Measurements from ENCODE around the gene LITAF. TPM values are rescaled to one million over a fixed set of nuclear protein-coding genes. Genes with fewer than 3 reads are reported as not detected.

Gene LITAF
- total RNA-seq, result 100 to 1,000 TPM; 112 to 191 TPM

GRCh38 chr16:11586856-11587642 lies at the start of gene LITAF:
Gene LITAF, minus strand, starts transcription at chr16:11586919. Its CDS starts 30,189 bp downstream, at chr16:11556730.
- no peaks in the 10 kb centered on the region for H3K9me3 Mint-ChIP-seq
- peak; percentile 86 to 87 for ATAC-seq
- no peaks in the 10 kb centered on the region for H3K36me3 Mint-ChIP-seq
- H3K4me3 Mint-ChIP-seq, result peak within 1 kb of the TSS; percentile 96
- DNase-seq (ENCODE audit: low spot score), result peak; percentile 79
- peak within 1 kb of the TSS; percentile 89 to 97 for H3K27ac Mint-ChIP-seq
- H3K4me1 Mint-ChIP-seq (ENCODE audit: low read depth in 2 of 2), result peaks cover 32 to 42% of the 10 kb centered on the region in 2 donors
- H3K27me3 Mint-ChIP-seq, result no peaks in the 10 kb centered on the region

GRCh38 chr16:11636172-11636721 lies 49.5 kb upstream of the LITAF start:
- Mint-ChIP-seq H3K4me3 (no peak overlapping the region), H3K9me3 (no peaks in the 10 kb centered on the region), H3K4me1 (ENCODE audit: low read depth in 2 of 2) (peaks cover 26 to 31% of the 10 kb centered on the region in 2 donors), H3K27ac (no peak overlapping the region), H3K36me3 (no peaks in the 10 kb centered on the region), H3K27me3 (no peaks in the 10 kb centered on the region)
- DNase-seq (ENCODE audit: low spot score), result no peak
- ATAC-seq, result no peak

- no peak overlapping the region for H3K27ac Mint-ChIP-seq
- ATAC-seq, result no peak
- H3K36me3 Mint-ChIP-seq, result no peaks in the 10 kb centered on the region
- H3K27me3 Mint-ChIP-seq, result no peaks in the 10 kb centered on the region
- DNase-seq (ENCODE audit: low spot score), result no peak
- H3K4me3 Mint-ChIP-seq, result no peak overlapping the region
- peaks cover 20 to 25% of the 10 kb centered on the region in 2 donors for H3K4me1 Mint-ChIP-seq (ENCODE audit: low read depth in 2 of 2)
- H3K9me3 Mint-ChIP-seq, result no peaks in the 10 kb centered on the region
Measured at GRCh38 chr16:11635679-11636171, 49.0 kb upstream of the LITAF start.

DNA sequence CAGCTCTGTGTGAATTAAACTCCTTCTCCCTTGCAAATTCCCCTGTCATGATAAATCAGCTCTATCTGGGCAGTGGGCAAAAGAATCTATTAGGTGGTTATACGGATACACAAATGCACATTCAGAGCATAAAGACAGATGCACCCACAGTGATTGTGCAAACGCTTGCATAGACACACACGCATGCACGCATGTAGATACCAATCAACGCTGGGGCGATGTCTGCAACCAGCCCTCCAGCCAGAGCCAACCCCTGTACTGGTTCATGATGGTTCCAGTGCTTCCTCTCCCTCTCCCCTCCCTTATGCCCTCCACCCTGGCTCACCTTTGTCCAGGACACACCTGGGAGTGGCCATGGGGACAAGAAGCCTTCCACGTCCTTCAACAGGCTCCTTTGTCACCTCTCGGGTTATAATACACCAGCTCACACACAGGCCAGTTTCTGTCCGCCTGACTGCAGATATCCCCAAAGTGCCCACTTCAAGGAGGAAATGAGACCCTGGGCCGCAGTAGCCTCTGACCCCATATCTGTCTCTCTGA lies 48.5 kb upstream of the LITAF start:
- Mint-ChIP-seq H3K27me3 (no peaks in the 10 kb centered on the region), H3K27ac (no peak overlapping the region)

GRCh38 chr16:11634312-11634711 lies 47.6 kb upstream of the LITAF start:
- Mint-ChIP-seq H3K4me3 (no peak overlapping the region), H3K36me3 (no peaks in the 10 kb centered on the region), H3K27ac (no peak overlapping the region), H3K9me3 (no peaks in the 10 kb centered on the region), H3K4me1 (ENCODE audit: low read depth in 2 of 2) (peaks cover 11 to 18% of the 10 kb centered on the region in 2 donors), H3K27me3 (no peaks in the 10 kb centered on the region)
- DNase-seq (ENCODE audit: low spot score) (no peak), ATAC-seq (no peak)

More for the DNA sequence above, 48.5 kb upstream of the LITAF start:
- Mint-ChIP-seq H3K4me3 (no peak overlapping the region), H3K4me1 (ENCODE audit: low read depth in 2 of 2) (peaks cover 15 to 20% of the 10 kb centered on the region in 2 donors), H3K36me3 (no peaks in the 10 kb centered on the region), H3K9me3 (no peaks in the 10 kb centered on the region)
- DNase-seq (ENCODE audit: low spot score) (no peak), ATAC-seq (peak in 1 of 2 donors; percentile 37)

- Mint-ChIP-seq H3K27ac (no peak overlapping the region), H3K9me3 (no peaks in the 10 kb centered on the region), H3K4me3 (no peak overlapping the region), H3K36me3 (no peaks in the 10 kb centered on the region), H3K4me1 (ENCODE audit: low read depth in 2 of 2) (peaks cover 12 to 16% of the 10 kb centered on the region in 2 donors), H3K27me3 (no peaks in the 10 kb centered on the region)
- ATAC-seq (no peak), DNase-seq (ENCODE audit: low spot score) (no peak)
Measured at GRCh38 chr16:11633113-11633512, 46.4 kb upstream of the LITAF start.

DNA sequence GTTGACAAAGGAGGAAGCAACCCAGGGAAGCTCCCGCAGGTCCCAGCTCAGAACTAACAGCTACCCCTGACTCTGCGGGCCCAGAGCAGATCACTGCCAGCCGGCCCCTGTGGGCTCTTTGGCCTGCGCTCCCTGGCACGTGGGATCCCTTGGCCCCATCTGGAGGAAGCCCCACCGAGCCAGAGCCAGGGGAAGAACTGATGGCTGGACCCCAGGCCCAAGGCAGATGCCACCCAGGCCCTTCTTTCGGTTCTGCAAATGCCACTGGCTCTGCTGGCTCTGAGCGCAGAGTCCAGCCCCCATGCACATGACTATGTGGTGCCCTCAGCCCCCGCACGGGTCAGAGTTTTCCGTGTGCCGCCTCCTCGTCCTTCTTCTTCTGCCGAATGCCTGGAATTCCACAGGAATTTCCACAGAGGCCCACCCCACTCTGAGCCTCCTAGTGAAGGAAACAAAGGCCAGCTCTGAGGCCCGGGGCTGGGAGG lies 45.8 kb upstream of the LITAF start:
- Mint-ChIP-seq H3K4me3 (no peak overlapping the region), H3K27me3 (no peaks in the 10 kb centered on the region), H3K9me3 (no peaks in the 10 kb centered on the region), H3K36me3 (no peaks in the 10 kb centered on the region), H3K4me1 (ENCODE audit: low read depth in 2 of 2) (peaks cover 13 to 16% of the 10 kb centered on the region in 2 donors), H3K27ac (no peak overlapping the region)
- ATAC-seq (no peak), DNase-seq (ENCODE audit: low spot score) (no peak)

DNA sequence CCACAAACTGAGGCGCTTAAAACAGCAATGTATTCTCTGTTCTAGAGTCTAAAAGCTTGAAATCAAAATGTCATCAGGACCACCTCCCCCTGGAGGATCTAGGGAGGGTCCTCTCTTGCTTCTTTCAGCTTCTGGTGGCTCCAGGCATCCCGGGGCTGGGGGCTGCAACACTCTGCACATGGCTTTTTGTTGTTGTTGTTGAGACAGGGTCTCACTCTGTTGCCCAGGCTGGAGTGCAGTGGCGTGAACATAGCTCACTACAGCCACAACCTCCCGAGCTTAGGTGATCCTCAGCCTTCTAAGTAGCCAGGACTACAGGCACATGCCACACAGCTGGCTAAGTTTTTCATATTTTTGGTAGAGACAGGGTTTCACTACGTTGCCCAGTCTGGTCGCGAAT lies 44.5 kb upstream of the LITAF start:
- H3K27ac Mint-ChIP-seq, result no peak overlapping the region
- H3K9me3 Mint-ChIP-seq, result no peaks in the 10 kb centered on the region
- ATAC-seq, result no peak
- H3K36me3 Mint-ChIP-seq, result no peaks in the 10 kb centered on the region
- DNase-seq (ENCODE audit: low spot score), result no peak
- peaks cover 13 to 16% of the 10 kb centered on the region in 2 donors for H3K4me1 Mint-ChIP-seq (ENCODE audit: low read depth in 2 of 2)
- no peaks in the 10 kb centered on the region for H3K27me3 Mint-ChIP-seq
- H3K4me3 Mint-ChIP-seq, result no peak overlapping the region

DNA sequence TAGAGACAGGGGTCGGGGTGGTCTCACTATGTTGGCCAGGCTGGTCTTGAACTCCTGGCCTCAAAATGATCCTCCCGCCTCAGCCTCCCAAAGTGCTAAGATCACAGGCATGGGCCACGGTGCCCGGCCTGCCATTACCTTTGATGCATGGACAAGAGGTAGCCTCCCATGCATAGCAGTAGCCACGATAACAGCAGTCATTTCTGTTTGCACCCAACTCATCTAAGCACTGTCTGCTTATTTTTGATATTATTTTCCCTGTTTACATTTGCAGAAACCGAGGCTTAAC lies 44.0 kb upstream of the LITAF start:
- Mint-ChIP-seq H3K9me3 (no peaks in the 10 kb centered on the region), H3K27me3 (no peaks in the 10 kb centered on the region), H3K27ac (no peak overlapping the region), H3K4me1 (ENCODE audit: low read depth in 2 of 2) (peaks cover 11 to 16% of the 10 kb centered on the region in 2 donors), H3K36me3 (no peaks in the 10 kb centered on the region), H3K4me3 (no peak overlapping the region)
- DNase-seq (ENCODE audit: low spot score) (no peak), ATAC-seq (no peak)

DNA sequence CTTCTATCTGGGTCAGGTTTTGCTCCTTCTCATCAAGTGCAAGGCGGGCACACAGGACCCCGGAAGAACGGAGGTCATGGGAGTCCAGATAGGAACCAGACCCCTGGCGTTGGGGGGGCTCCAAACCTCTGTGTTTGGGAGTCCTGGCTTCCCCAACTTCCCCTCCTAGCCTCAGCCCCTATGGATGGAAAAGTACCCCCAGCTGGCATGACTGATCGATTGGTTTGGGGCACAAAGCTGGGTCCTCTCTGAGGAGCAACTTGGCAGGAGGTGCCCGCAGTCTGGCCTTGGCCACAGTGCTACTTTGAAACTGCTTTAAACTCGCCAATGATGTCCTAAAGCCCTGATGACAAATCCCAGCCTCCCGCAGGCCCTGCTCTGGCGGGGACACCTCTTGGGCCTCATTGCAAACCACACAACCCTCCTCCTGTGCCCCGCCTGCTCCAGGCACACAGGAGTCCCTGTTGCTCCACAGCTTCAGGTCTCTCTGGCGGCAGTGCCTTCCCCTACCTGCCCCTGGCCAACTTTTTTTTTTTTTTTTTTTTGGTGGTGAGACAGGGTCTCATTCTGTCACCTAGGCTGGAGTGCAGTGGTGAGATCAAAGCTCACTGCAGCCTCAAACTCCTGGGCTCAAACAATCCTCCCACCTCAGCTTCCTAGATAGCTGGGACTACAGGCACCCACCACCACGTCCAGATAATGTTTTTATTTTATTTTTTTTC lies 43.5 kb upstream of the LITAF start:
- Mint-ChIP-seq H3K27ac (no peak overlapping the region), H3K4me3 (no peak overlapping the region), H3K36me3 (no peaks in the 10 kb centered on the region), H3K9me3 (no peaks in the 10 kb centered on the region), H3K27me3 (no peaks in the 10 kb centered on the region), H3K4me1 (ENCODE audit: low read depth in 2 of 2) (peaks cover 11 to 16% of the 10 kb centered on the region in 2 donors)
- ATAC-seq (no peak), DNase-seq (ENCODE audit: low spot score) (no peak)

DNA sequence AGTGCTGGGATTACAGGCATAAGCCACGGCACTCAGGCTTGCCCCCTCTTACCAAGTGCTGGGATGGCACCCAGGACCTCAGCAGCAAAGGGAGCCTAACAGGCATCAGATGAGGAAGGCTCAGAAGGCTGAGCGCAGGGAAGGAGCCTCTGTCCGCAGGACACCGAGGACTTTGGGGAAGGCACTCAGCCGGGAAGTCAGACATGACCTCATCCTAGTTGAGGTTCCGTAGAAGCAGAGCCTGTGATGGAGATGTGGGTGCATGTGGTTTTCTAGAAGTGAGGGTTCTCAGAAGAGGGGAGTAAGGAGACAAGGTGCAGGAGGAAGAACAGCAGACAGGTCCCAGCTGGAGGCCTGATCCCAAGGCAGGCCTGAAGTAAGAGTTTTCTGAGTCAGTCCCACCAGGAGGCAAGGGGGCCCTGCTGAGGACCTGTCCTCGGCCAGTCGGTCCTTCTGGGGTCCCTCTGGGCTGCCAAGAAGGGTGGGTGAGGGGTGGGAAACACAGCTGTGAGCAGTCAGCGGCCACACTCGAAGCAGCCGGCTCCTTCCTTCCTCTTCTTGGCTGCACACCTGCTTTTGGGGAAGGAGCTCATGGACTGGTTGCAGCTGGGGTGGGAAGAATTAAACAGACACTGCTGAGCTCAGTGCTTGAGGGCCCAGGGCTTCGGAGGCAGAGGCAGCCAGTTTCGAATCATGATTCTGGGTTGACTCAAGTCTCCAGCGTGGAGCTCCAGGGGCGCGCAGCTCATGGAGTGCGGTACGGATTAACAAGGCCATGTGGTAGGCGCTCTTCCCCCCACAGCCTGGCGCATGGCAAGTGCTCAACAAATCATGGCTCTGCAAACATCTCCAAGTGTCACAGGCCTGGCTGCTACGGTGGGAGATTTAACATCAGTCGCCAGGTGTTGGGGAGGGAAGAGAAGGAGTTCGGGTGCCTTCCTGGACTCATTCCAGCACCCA lies 42.6 kb upstream of the LITAF start:
- H3K9me3 Mint-ChIP-seq, result no peaks in the 10 kb centered on the region
- DNase-seq (ENCODE audit: low spot score) (no peak), ATAC-seq (no peak)
- H3K27ac Mint-ChIP-seq, result peak overlapping the region in 1 of 2 donors; percentile 0
- H3K36me3 Mint-ChIP-seq, result no peaks in the 10 kb centered on the region
- H3K27me3 Mint-ChIP-seq, result no peaks in the 10 kb centered on the region
- H3K4me3 Mint-ChIP-seq, result no peak overlapping the region
- H3K4me1 Mint-ChIP-seq (ENCODE audit: low read depth in 2 of 2), result peaks cover 17 to 20% of the 10 kb centered on the region in 2 donors

GRCh38 chr16:11627822-11628457 lies 41.2 kb upstream of the LITAF start:
- Mint-ChIP-seq H3K36me3 (no peaks in the 10 kb centered on the region), H3K4me1 (ENCODE audit: low read depth in 2 of 2) (peaks cover 17% of the 10 kb centered on the region in 2 donors), H3K9me3 (no peaks in the 10 kb centered on the region), H3K27me3 (no peaks in the 10 kb centered on the region), H3K4me3 (no peak overlapping the region), H3K27ac (no peak overlapping the region)
- DNase-seq (ENCODE audit: low spot score), result no peak
- ATAC-seq, result no peak
